AG10803 (cell line): Measurements from ENCODE around the gene RAD52.

ENCODE experiments used
- DNase-seq: peaks from one replicate; pipeline ENCODE4 v3.0.0; 2010; ENCODE audit warnings: low read depth
- H3K4me3 ChIP-seq: 2 replicates; pipeline ENCODE4 v1.5.1; 2011; ENCODE audit warnings: mild to moderate bottlenecking, low read length, control low read depth
- CTCF ChIP-seq: conservative IDR thresholded peaks from 2 replicates; pipeline ENCODE4 v1.5.1; 2011; ENCODE audit warnings: mild to moderate bottlenecking, low read length, control low read depth, inconsistent platforms

The RAD52 gene

GRCh38 chr12:907413-908185 lies 41.9 kb downstream of the RAD52 start:
- TF ChIP-seq CTCF = no peak
- no peak overlapping the region for H3K4me3 ChIP-seq
- DNase-seq = no peak

GRCh38 chr12:906062-906585 lies 43.4 kb downstream of the RAD52 start:
- no peak overlapping the region for H3K4me3 ChIP-seq
- TF ChIP-seq CTCF = no peak
- DNase-seq = no peak

GRCh38 chr12:905261-906031 lies 44.0 kb downstream of the RAD52 start:
- no peak for TF ChIP-seq CTCF
- no peak for DNase-seq
- H3K4me3 ChIP-seq = no peak overlapping the region

GRCh38 chr12:904010-904414 lies 45.5 kb downstream of the RAD52 start:
- DNase-seq = no peak
- no peak for TF ChIP-seq CTCF
- no peak overlapping the region for H3K4me3 ChIP-seq

- H3K4me3 ChIP-seq = no peak overlapping the region
- no peak for TF ChIP-seq CTCF
- no peak for DNase-seq
Measured at GRCh38 chr12:903055-903454, 46.4 kb downstream of the RAD52 start.

GRCh38 chr12:902581-902980 lies 46.9 kb downstream of the RAD52 start:
- TF ChIP-seq CTCF = no peak
- DNase-seq = no peak
- no peak overlapping the region for H3K4me3 ChIP-seq
